HG02678 (cell line): Measurements from ENCODE around the gene GUCY1A1.

Experiments used
- ATAC-seq: cut with Tn5 transposase; IDR thresholded peaks from one replicate; pipeline ENCODE4 v1.9.1; 2021; ENCODE audit warnings: mild to moderate bottlenecking, moderate library complexity; ENCODE audit not compliant: unreplicated experiment

The GUCY1A1 gene

GRCh38 chr4:155658681-155659064 is 8.0 kb upstream of the GUCY1A1 start:
- ATAC-seq = no peak

GRCh38 chr4:155659176-155659575 is 7.5 kb upstream of the GUCY1A1 start:
- no peak for ATAC-seq

- no peak for ATAC-seq
Observed at GRCh38 chr4:155660436-155660835, 6.2 kb upstream of the GUCY1A1 start.

GRCh38 chr4:155665054-155665453 is 1.6 kb upstream of the GUCY1A1 start:
- no peak for ATAC-seq

DNA sequence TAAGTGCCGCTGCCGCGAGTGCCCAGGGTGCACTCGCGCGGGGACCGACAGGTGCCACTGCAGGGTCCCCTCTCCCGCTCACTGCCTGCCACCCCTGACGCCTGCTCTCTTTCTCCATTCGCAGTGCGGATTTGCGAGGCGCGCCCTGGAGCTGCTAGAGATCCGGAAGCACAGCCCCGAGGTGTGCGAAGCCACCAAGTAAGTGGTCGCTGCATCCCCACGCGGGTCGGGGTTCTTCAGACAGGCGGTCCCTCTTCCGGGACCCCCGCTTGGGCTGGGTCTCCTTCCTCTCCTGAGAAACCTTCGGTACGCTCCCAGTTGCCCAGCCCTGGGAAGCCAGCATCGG is 547 bp downstream of the GUCY1A1 start:
- ATAC-seq = peak; percentile 66

GRCh38 chr4:155667568-155668511 is 1.2 kb downstream of the GUCY1A1 start:
- ATAC-seq = peak; percentile 55

DNA sequence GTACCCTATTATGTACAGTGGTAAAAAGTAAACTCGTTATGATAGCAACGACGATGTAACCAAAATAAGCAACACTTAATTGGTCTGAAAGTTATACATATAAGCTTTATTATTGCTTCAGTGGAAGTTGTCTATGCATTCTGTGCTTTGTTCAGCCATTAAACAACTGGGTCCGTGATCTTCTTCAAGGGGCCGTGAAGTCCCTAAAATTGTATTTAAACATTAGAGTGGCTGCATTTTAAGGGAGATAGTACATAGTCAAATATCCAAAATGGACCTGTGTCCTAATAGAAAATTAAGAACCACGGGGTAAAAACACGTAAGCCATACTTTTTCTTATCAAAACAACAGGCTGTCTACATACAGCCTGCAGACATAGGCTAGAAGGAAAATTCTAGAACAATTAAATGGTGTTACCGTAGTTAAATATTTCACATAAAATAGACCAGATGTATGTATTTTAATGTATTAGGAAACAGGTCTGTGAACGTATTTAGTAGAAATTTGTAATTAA is 2.1 kb downstream of the GUCY1A1 start:
- ATAC-seq = no peak

DNA sequence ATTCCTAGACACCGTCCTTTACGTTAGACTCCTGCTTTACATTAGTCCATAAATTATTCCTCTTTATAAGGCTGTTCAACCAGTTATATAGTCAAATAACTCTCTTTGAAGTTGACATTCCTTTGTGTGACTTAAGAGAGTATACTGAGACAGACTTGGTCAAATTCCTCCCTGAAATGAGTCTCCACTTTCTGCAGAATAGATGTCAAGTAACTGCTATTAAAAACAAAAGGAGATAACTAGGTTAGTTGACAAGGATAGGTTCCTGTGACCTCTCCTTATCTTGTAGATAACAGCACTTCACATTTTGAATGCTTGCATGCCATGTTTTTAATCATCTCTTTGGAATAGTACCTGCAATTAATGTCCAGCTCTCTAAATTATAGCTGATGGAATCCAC is 5.7 kb downstream of the GUCY1A1 start:
- no peak for ATAC-seq

- ATAC-seq = no peak
Observed at GRCh38 chr4:155673453-155673979, 6.9 kb downstream of the GUCY1A1 start.

- no peak for ATAC-seq
Observed at GRCh38 chr4:155674669-155675071, 8.0 kb downstream of the GUCY1A1 start.

DNA sequence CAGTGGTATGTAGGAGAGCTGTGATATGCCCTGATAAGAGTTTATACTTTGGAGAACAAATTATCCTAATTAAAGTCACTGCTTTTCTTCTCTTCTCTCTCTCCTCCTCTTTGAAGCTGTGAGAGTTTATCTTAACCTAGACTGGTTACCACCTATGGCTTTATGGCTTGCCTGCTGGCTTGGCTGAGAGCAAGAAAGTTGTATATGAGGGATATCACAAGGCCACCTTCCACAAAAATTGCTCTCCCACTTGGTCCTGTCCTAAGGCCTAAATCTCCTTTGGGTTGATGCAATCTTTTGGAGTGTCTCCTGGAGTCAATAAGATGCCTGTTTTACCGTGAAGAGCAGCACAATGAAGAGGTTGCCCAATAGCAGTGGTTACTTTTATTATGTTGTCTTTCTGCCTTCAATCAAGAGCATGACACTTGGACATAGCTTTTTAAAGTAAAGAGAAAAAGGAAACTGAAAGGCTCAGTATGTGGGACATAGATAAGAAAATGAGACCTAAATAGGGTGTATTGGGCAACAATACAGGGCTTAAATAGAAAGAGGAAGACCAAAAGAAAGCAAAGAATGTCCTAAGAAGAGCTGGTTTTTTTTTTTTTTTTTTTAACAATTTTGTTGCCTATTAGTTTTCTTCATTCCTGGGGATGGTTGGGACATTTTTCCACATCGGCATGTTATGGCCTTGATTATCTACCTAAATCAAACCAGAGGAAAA is 9.2 kb downstream of the GUCY1A1 start:
- ATAC-seq = peak; percentile 88

DNA sequence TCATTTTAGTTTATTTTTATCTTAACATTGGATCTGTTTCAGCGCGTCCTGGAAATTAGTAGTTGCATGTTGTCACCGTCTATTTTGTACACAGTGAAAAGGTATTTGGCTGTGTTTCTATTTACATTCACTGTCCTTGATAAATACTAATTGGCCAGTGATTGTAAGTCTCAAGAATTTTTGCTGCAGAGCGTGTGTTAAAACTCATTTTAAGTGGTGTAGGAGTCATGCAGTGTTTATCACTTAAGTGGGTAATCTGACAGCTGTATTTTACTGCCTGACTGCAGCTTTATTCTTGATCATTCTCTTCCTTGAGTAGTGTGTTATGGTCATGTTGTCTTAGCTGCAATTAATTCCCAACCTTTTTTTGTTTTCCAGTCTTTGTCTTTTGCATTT is 9.8 kb downstream of the GUCY1A1 start:
- ATAC-seq = no peak

DNA sequence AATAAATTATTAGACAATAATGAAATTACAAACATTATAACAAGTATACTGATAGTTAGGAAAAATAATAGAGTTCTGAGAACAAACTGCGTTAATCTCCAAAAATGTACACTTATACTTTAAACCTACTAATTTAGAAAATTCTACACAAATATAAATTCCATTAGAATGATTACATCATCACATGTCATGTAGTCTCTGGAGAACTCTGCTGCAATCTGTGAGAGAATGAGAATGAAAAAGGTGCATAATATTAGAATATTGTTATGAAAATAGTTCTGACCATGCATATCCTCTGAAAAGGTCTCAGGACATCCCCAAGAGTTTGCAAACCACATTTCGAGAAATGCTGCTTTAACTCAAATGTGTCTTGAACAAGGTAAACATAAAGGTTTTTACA is 11.4 kb downstream of the GUCY1A1 start:
- no peak for ATAC-seq

- ATAC-seq = no peak
Observed at GRCh38 chr4:155679343-155679742, 12.7 kb downstream of the GUCY1A1 start.

- ATAC-seq = no peak
Observed at GRCh38 chr4:155681886-155682285, 15.2 kb downstream of the GUCY1A1 start.

- ATAC-seq = no peak
Observed at GRCh38 chr4:155684423-155684822, 17.8 kb downstream of the GUCY1A1 start.

GRCh38 chr4:155684892-155685541 is 18.4 kb downstream of the GUCY1A1 start:
- ATAC-seq = no peak

- ATAC-seq = no peak
Observed at GRCh38 chr4:155687380-155687982, 20.8 kb downstream of the GUCY1A1 start.

GRCh38 chr4:155688211-155688610 is 21.6 kb downstream of the GUCY1A1 start:
- ATAC-seq = no peak

- ATAC-seq = no peak
Observed at GRCh38 chr4:155688860-155689259, 22.2 kb downstream of the GUCY1A1 start.
